Esophagus squamous epithelium (tissue), 4 donors: ENCODE measurements around the gene HLCS.

Experiments
- CTCF ChIP-seq, 6 experiments: fragments of 450-650 bp in 4 of 6; fragments of 200-600 bp in 2 of 6; sonication (generic) in 2 of 6; IDR thresholded peaks; one replicate each; pipeline ENCODE4 v1.5.1; 2016 to 2019; ENCODE audit warnings: antibody characterized with exemption in 6 of 6, mild to moderate bottlenecking in 4 of 6, moderate library complexity in 4 of 6
- POLR2A ChIP-seq, 4 donors: fragments of 450-650 bp; IDR thresholded peaks; one replicate each; pipeline ENCODE4 v1.6.1; 2017; ENCODE audit warnings: antibody characterized with exemption in 4 of 4, mild to moderate bottlenecking in 4 of 4, moderate library complexity in 3 of 4

DNA sequence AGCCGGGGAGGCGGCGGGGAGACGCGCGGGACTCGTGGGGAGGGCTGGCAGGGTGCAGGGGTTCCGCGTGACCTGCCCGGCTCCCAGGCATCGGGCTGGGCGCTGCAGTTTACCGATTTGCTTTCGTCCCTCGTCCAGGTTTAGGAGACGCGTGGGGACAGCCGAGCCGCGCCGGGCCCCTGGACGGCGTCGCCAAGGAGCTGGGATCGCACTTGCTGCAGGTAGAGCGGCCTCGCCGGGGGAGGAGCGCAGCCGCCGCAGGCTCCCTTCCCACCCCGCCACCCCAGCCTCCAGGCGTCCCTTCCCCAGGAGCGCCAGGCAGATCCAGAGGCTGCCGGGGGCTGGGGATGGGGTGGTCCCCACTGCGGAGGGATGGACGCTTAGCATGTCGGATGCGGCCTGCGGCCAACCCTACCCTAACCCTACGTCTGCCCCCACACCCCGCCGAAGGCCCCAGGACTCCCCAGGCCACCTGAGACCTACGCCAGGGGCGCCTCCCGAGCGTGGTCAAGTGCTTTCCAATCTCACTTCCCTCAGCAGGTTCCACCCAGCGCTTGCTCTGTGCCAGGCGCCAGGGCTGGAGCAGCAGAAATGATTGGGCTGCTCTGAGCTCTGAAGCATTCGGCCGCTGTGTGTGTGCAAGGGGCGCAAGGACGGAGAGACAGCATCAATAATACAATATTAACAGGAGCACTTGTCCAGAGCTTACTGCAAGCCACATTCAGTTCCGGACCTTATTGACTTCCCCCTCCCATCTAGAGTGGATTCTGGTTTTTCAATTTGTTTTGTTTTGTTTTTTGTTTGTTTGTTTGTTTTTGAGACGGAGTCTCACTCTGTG is 257.2 kb downstream of the HLCS start:
- TF ChIP-seq CTCF (IDR thresholded peaks at IDR 0.05) (no peak), POLR2A (IDR thresholded peaks at IDR 0.05) (no peak)
